Liver (tissue), 9 donors: ENCODE results near the gene CAP1. TPM values are rescaled to one million over a fixed set of nuclear protein-coding genes. Genes with fewer than 3 reads are reported as not detected.
A peak's percentile ranks its signal among the peaks of the same experiment; 100 is the strongest.
"Not testable (repeated sequence)": the region's sequence is repeated elsewhere in the genome, so short reads cannot be mapped to it uniquely, and the experiment has no call there.

Experiments
- DNase-seq: peaks from one replicate; pipeline ENCODE4 v3.0.0-alpha.2; 2017; ENCODE audit warnings: low spot score
- H3K27ac ChIP-seq, 2 donors: one replicate each; pipeline ENCODE4 v1.7.0; 2013; ENCODE audit warnings: inconsistent platforms in 2 of 2, low read length in 2 of 2, control low read depth in 1 of 2, low read depth in 1 of 2, mild to moderate bottlenecking in 1 of 2
- H3K27me3 ChIP-seq, 4 donors: one replicate each; pipeline versions ENCODE4 v1.6.1 to v1.7.0; 2013; ENCODE audit warnings: low read length in 3 of 4, inconsistent platforms in 1 of 4, mild to moderate bottlenecking in 1 of 4, moderate library complexity in 1 of 4; ENCODE audit not compliant: control insufficient read depth in 4 of 4, insufficient read depth in 4 of 4
- H3K36me3 ChIP-seq, 4 donors: one replicate each; pipeline versions ENCODE4 v1.6.1 to v1.7.0; 2013; ENCODE audit warnings: low read length in 3 of 4, mild to moderate bottlenecking in 3 of 4, low read depth in 1 of 4, moderate library complexity in 1 of 4; ENCODE audit not compliant: control insufficient read depth in 4 of 4, insufficient read depth in 3 of 4
- H3K4me1 ChIP-seq, 4 donors: one replicate each; pipeline versions ENCODE4 v1.6.1 to v1.7.0; 2013; ENCODE audit warnings: low read length in 3 of 4, mild to moderate bottlenecking in 3 of 4, moderate library complexity in 1 of 4; ENCODE audit not compliant: control insufficient read depth in 4 of 4, insufficient read depth in 4 of 4
- H3K4me3 ChIP-seq, 3 donors: one replicate each; pipeline versions ENCODE4 v1.6.1 to v1.7.0; 2013; ENCODE audit warnings: low read length in 3 of 3, control low read depth in 1 of 3, low read depth in 1 of 3, mild to moderate bottlenecking in 1 of 3
- H3K9ac ChIP-seq, 2 donors: one replicate each; pipeline ENCODE4 v1.7.0; 2013; ENCODE audit warnings: low read length in 2 of 2, mild to moderate bottlenecking in 2 of 2, moderate library complexity in 2 of 2, control low read depth in 1 of 2, low read depth in 1 of 2
- H3K9me3 ChIP-seq, 4 donors: one replicate each; pipeline versions ENCODE4 v1.6.1 to v1.7.0; 2013; ENCODE audit warnings: low read length in 3 of 4; ENCODE audit not compliant: control insufficient read depth in 4 of 4
- ATF3 ChIP-seq: IDR thresholded peaks from 2 replicates; pipeline ENCODE4 v1.6.1; 2016; ENCODE audit warnings: antibody characterized with exemption
- CTCF ChIP-seq: fragments of 150-350 bp; IDR thresholded peaks from 2 replicates; pipeline ENCODE4 v1.5.1; 2017; ENCODE audit warnings: improper control_type of control experiment, low read depth, low read length; ENCODE audit not compliant: missing input control
- EGR1 ChIP-seq, 2 donors: IDR thresholded peaks; 2 replicates each; pipeline ENCODE4 v1.6.1; 2016 to 2018; ENCODE audit warnings: antibody characterized with exemption in 2 of 2, low read depth in 2 of 2
- FOXA1 ChIP-seq: IDR thresholded peaks from 2 replicates; pipeline ENCODE4 v1.6.1; 2016; ENCODE audit warnings: antibody characterized with exemption
- FOXA2 ChIP-seq: IDR thresholded peaks from 2 replicates; pipeline ENCODE4 v1.6.1; 2016; ENCODE audit warnings: antibody characterized with exemption
- GABPA ChIP-seq, 2 donors: IDR thresholded peaks in 1 of 2; conservative IDR thresholded peaks in 1 of 2; 2 replicates each; pipeline ENCODE4 v1.6.1; 2016; ENCODE audit warnings: antibody characterized with exemption in 2 of 2, mild to moderate bottlenecking in 1 of 2, moderate library complexity in 1 of 2
- HNF4A ChIP-seq, 2 donors: conservative IDR thresholded peaks; 2 replicates each; pipeline ENCODE4 v1.6.1; 2016; ENCODE audit warnings: antibody characterized with exemption in 2 of 2, mild to moderate bottlenecking in 2 of 2
- HNF4G ChIP-seq: IDR thresholded peaks from 2 replicates; pipeline ENCODE4 v1.6.1; 2016; ENCODE audit warnings: antibody characterized with exemption
- JUND ChIP-seq, 2 donors: IDR thresholded peaks; 2 replicates each; pipeline ENCODE4 v1.6.1; 2016; ENCODE audit warnings: antibody characterized with exemption in 2 of 2
- MAX ChIP-seq: IDR thresholded peaks from 2 replicates; pipeline ENCODE4 v1.6.1; 2016; ENCODE audit warnings: antibody characterized with exemption
- NR2F2 ChIP-seq: IDR thresholded peaks from 2 replicates; pipeline ENCODE4 v1.6.1; 2016; ENCODE audit warnings: antibody characterized with exemption
- RAD21 ChIP-seq, 2 donors: IDR thresholded peaks; 2 replicates each; pipeline ENCODE4 v1.6.1; 2016; ENCODE audit warnings: antibody characterized with exemption in 2 of 2, mild to moderate bottlenecking in 2 of 2
- REST ChIP-seq: IDR thresholded peaks from 2 replicates; pipeline ENCODE4 v1.6.1; 2016; ENCODE audit warnings: antibody characterized with exemption, mild to moderate bottlenecking
- RXRA ChIP-seq, 2 donors: IDR thresholded peaks; 2 replicates each; pipeline ENCODE4 v1.6.1; 2017 to 2018; ENCODE audit warnings: antibody characterized with exemption in 2 of 2, mild to moderate bottlenecking in 1 of 2
- SP1 ChIP-seq: IDR thresholded peaks from 2 replicates; pipeline ENCODE4 v1.6.1; 2018; ENCODE audit warnings: antibody characterized with exemption, mild to moderate bottlenecking
- TAF1 ChIP-seq: conservative IDR thresholded peaks from 2 replicates; pipeline ENCODE4 v1.6.1; 2016; ENCODE audit warnings: antibody characterized with exemption, mild to moderate bottlenecking
- YY1 ChIP-seq: IDR thresholded peaks from 2 replicates; pipeline ENCODE4 v1.6.1; 2016; ENCODE audit warnings: antibody characterized with exemption, mild to moderate bottlenecking
- ZBTB33 ChIP-seq: IDR thresholded peaks from 2 replicates; pipeline ENCODE4 v1.6.1; 2016; ENCODE audit warnings: antibody characterized with exemption
- WGBS: extraction: QIAGEN DNeasy Blood & Tissue Kit; methylation state at CpG from one replicate; pipeline ENCODE4 v1.1.7; 2013; 5-methylcytosine and 5-hydroxymethylcytosine counted together
- polyA plus RNA-seq, 2 donors: library from polyadenylated mRNA; stranded (reverse) in 1 of 2; unstranded in 1 of 2; fragments of 200-250 nt in 1 of 2; fragments of >200 nt in 1 of 2; fragmentation: Nextera tagmentation in 1 of 2; extraction: Ambion mirVana in 1 of 2; gene quantifications; one replicate each; pipeline versions ENCODE4 v1.2.1 to v1.2.3, GENCODE V29; 2013 to 2015
- total RNA-seq, 2 donors: library from RNA; depleted of rRNA; stranded (reverse); fragments of >200 nt; gene quantifications; one replicate each; pipeline ENCODE4 v1.2.3, GENCODE V29; 2014
- donor health status: healthy.
- donor health status: healthy.
- donor health status: healthy.
- donor health status: healthy.
- donor health status: healthy.

CAP1 gene
- total and polyA plus RNA-seq, 4 donors, result 75.5 to 105 (median 84.6) TPM

GRCh38 chr1:40037254-40037653, 3.3 kb upstream of the CAP1 start:
- WGBS, result 95% methylated on average over 8 of the region's 8 CpGs
- H3K27me3 ChIP-seq, H3K4me3 ChIP-seq, H3K36me3 ChIP-seq, H3K9ac ChIP-seq, H3K27ac ChIP-seq, DNase-seq, H3K9me3 ChIP-seq: not testable (repeated sequence)
- H3K4me1 ChIP-seq, result peaks cover 3 to 26% (median 17%) of the 10 kb centered on the region in 4 donors

GRCh38 chr1:40038697-40039096, 1.8 kb upstream of the CAP1 start:
- TF ChIP-seq RAD21 (IDR thresholded peaks at IDR 0.05) (no peak), MAX (no peak), NR2F2 (no peak), RXRA (IDR thresholded peaks at IDR 0.05) (no peak), TAF1 (no peak), SP1 (no peak), YY1 (no peak), FOXA2 (no peak), HNF4A (conservative IDR thresholded peaks at IDR 0.05) (no peak), CTCF (no peak), GABPA (IDR thresholded peaks at IDR 0.05 in 1 of 2, conservative IDR thresholded peaks at IDR 0.05 in 1 of 2) (no peak), ATF3 (no peak), EGR1 (IDR thresholded peaks at IDR 0.05; ENCODE audit: low read depth in 2 of 2) (no peak), JUND (IDR thresholded peaks at IDR 0.05) (no peak), FOXA1 (no peak), ZBTB33 (no peak), REST (no peak), HNF4G (no peak)
- peak overlapping the region; percentile 91 to 99 for H3K27ac ChIP-seq
- WGBS, result 78% methylated on average over 3 of the region's 3 CpGs
- H3K9ac ChIP-seq, result no peak overlapping the region
- H3K4me1 ChIP-seq, result peaks cover 3 to 32% (median 24%) of the 10 kb centered on the region in 4 donors
- no peak for DNase-seq
- no peaks in the 10 kb centered on the region for H3K27me3 ChIP-seq
- no peaks in the 10 kb centered on the region for H3K9me3 ChIP-seq
- H3K36me3 ChIP-seq, result peaks cover 0 to 2% (median 0%) of the 10 kb centered on the region in 4 donors
- H3K4me3 ChIP-seq, result no peak overlapping the region
